ENCODE data around the gene ARHGAP18.
A peak's percentile ranks its signal among the peaks of the same experiment; 100 is the strongest.

ARHGAP18 gene

DNA sequence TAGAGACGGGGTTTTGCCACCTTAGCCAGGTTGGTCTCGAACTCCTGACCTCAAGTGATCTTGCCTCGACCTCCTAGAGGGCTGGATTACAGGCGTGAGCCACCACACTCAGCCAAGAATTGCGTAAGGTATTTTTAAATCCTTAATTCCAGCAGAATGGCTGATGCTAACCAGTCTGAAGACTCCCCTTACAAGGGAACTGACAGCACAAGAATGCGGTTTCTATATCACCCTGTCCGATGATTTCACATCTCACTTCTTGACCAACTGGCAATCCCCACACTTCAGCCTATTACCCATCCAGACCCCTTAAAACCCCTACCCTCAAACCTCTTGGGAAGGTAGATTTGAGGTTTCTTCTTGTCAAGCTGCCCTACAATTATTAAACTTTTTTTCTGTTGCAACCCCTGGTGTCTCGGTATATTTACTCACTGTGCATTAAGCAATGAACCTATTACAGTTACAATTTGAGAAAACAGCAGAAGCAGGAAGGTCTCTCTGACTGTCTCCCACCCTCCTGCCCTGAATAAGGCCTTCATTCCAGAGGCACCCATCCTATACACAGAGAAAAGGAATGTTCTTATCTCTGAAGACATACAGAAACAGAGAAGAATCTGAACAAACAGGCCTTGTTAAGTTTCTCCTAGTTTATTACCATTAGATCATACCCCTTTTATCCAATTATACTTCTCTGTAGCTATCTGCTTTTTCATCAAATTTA lies 164.9 kb downstream of the ARHGAP18 start:
- DNase-seq (ENCODE audit: low read depth in 2 of 2), result no peak
- TF ChIP-seq, protein P1, sequence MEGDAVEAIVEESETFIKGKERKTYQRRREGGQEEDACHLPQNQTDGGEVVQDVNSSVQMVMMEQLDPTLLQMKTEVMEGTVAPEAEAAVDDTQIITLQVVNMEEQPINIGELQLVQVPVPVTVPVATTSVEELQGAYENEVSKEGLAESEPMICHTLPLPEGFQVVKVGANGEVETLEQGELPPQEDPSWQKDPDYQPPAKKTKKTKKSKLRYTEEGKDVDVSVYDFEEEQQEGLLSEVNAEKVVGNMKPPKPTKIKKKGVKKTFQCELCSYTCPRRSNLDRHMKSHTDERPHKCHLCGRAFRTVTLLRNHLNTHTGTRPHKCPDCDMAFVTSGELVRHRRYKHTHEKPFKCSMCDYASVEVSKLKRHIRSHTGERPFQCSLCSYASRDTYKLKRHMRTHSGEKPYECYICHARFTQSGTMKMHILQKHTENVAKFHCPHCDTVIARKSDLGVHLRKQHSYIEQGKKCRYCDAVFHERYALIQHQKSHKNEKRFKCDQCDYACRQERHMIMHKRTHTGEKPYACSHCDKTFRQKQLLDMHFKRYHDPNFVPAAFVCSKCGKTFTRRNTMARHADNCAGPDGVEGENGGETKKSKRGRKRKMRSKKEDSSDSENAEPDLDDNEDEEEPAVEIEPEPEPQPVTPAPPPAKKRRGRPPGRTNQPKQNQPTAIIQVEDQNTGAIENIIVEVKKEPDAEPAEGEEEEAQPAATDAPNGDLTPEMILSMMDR (IDR thresholded peaks at IDR 0.05; ENCODE audit: low read depth, low read length), result no peak
- H3K4me3 ChIP-seq (replicated peaks in 1 of 2; ENCODE audit: low read depth in 2 of 2, low read length in 2 of 2), result no peak overlapping the region

DNA sequence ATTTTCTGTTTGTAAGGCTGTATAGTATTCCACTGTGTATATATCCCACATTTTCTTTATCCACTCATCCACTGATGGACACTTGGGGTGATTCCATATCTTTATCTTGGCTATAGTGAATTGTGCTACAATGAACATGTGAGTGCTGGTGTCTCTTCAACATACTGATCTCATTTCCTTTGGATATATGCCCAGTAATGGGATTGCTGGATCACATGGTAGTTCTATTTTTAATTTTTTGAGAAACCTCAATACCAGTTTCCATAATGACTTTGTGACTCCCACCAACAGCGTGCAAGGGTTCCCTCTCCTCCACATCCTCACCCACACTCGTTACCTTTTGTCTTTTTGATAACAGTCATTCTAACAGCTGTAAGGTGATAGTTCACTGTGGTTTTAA lies 166.0 kb downstream of the ARHGAP18 start:
- H3K4me3 ChIP-seq (replicated peaks in 1 of 2; ENCODE audit: low read depth in 2 of 2, low read length in 2 of 2), result no peak overlapping the region
- peak; percentile 18 to 58 for DNase-seq (ENCODE audit: low read depth in 2 of 2)
- TF ChIP-seq, protein P1 (IDR thresholded peaks at IDR 0.05; ENCODE audit: low read depth, low read length), result no peak

DNA sequence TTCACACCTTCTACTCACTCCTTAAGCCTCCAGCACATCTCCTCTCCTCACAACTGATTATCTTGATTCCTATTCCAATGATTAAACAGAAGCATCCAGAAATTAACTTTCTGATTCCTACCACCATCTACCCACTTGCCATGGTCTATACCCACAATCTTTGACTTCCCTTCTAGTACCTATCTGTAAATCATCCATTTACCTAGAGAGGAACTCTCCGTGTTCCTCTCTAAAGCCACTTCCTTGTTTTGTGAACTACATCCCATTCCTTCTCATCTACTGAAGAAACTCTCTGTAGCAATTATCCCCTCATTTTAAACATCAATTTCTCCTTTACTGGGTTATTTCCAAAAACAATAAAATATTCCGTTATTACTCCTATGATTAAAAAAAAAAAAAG lies 167.3 kb downstream of the ARHGAP18 start:
- DNase-seq (ENCODE audit: low read depth in 2 of 2), result no peak
- no peak overlapping the region for H3K4me3 ChIP-seq (replicated peaks in 1 of 2; ENCODE audit: low read depth in 2 of 2, low read length in 2 of 2)
- TF ChIP-seq, protein P1 (IDR thresholded peaks at IDR 0.05; ENCODE audit: low read depth, low read length), result no peak

DNA sequence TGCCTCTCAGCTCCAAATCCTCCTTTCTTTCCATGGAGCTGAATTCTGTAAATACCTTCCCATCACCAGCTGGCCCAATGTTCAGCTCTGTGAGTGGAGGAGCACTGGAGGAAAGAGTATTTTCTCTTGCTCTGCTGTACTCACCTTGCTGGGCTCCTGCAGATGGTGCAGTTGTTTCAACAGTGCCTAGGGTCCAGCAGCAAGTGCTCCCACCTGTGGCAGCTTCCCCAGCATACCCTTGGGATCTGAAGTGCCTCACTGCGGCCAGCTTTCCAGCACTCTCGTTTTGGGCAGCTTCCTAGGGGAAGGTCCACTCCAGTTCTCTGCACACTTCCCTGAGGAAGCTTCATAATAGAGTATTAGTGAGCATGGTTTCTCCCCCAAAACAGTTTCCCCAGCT lies 170.9 kb downstream of the ARHGAP18 start:
- DNase-seq (ENCODE audit: low read depth in 2 of 2), result no peak
- TF ChIP-seq, protein P1 (IDR thresholded peaks at IDR 0.05; ENCODE audit: low read depth, low read length), result no peak
- no peak overlapping the region for H3K4me3 ChIP-seq (replicated peaks in 1 of 2; ENCODE audit: low read depth in 2 of 2, low read length in 2 of 2)

DNA sequence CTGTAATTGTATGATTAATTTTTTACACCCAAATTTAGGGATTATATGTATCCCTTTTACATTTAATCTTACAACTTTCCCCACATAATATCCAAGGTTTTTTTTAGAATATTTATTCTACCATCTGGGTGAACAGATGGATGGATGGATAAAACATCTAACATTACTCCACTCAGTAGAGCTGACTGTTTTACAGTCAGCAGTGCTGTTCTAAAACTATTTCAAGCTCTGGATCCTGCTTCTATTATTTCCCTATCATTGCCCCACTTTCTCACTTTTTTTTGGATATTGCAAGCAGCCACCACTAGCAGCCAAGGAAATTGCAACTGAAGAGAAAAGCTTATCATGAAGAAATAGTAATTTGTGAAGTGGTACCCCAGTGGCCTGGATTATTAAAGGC lies 173.7 kb downstream of the ARHGAP18 start:
- H3K4me3 ChIP-seq (replicated peaks in 1 of 2; ENCODE audit: low read depth in 2 of 2, low read length in 2 of 2), result no peak overlapping the region
- DNase-seq (ENCODE audit: low read depth in 2 of 2), result no peak
- TF ChIP-seq, protein P1 (IDR thresholded peaks at IDR 0.05; ENCODE audit: low read depth, low read length), result no peak

DNA sequence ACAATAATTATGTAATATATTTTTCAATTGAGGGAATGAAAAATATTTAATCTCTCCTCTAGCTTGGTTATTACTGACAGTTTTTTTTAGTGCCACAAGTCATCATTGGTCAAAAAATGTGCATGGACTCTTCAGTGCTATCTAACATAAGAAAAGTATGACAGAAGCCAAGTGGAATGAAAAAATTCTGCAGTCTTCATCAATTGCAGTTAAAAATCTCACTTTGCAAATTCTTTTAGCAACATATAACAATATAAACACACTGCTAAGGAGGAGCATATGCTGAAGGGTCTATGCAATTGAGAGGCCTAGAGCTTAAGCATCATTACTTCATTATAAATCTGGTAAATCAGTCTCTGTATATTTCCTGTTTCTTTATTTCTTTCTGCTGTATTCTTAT lies 175.1 kb downstream of the ARHGAP18 start:
- no peak overlapping the region for H3K4me3 ChIP-seq (replicated peaks in 1 of 2; ENCODE audit: low read depth in 2 of 2, low read length in 2 of 2)
- no peak for DNase-seq (ENCODE audit: low read depth in 2 of 2)
- TF ChIP-seq, protein P1 (IDR thresholded peaks at IDR 0.05; ENCODE audit: low read depth, low read length), result no peak
